Muscle layer of duodenum (tissue), 2 donors: ENCODE measurements around the gene ZC2HC1C.
"Not testable (repeated sequence)": the region's sequence is repeated elsewhere in the genome, so short reads cannot be mapped to it uniquely, and the experiment has no call there.

Experiments used
- H3K27ac ChIP-seq: one replicate; pipeline ENCODE4 v1.7.0; 2013; ENCODE audit warnings: mild to moderate bottlenecking, low read length
- H3K27me3 ChIP-seq: one replicate; pipeline ENCODE4 v1.7.0; 2013; ENCODE audit warnings: low read depth, mild to moderate bottlenecking, control low read depth, low read length
- H3K36me3 ChIP-seq, 2 donors: one replicate each; pipeline ENCODE4 v1.7.0; 2013; ENCODE audit warnings: low read length in 2 of 2, control low read depth in 1 of 2, mild to moderate bottlenecking in 1 of 2; ENCODE audit not compliant: insufficient read depth in 2 of 2, control insufficient read depth in 1 of 2
- H3K4me1 ChIP-seq, 2 donors: one replicate each; pipeline ENCODE4 v1.7.0; 2013; ENCODE audit warnings: low read length in 2 of 2, mild to moderate bottlenecking in 2 of 2, control low read depth in 1 of 2, moderate library complexity in 1 of 2; ENCODE audit not compliant: insufficient read depth in 2 of 2, control insufficient read depth in 1 of 2
- H3K4me3 ChIP-seq, 2 donors: one replicate each; pipeline ENCODE4 v1.7.0; 2013; ENCODE audit warnings: low read length in 2 of 2, low read depth in 1 of 2, mild to moderate bottlenecking in 1 of 2
- H3K9me3 ChIP-seq, 2 donors: one replicate each; pipeline ENCODE4 v1.7.0; 2013; ENCODE audit warnings: low read length in 2 of 2, control low read depth in 1 of 2, mild to moderate bottlenecking in 1 of 2; ENCODE audit not compliant: control insufficient read depth in 1 of 2
- donor health status: healthy.

ZC2HC1C gene

DNA sequence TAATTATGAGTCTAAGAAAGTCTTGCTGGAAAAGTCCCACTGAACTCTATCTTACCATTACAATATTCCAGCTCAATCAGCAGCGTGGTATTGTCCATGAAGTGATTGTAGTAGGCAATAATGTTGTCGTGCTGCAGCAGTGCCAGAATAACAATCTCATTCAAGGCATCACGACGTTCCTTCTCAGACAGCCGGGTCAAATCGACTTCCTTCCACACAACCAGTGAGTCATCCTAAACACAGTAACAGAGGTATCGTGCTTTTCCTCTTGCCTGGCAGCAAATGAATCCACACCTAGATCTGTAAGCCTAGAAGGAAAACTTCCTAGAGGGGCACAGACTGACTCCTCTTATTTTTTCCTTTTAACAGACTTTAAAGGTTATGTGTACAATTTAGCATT lies 54.5 kb downstream of the ZC2HC1C start:
- Histone ChIP-seq H3K9me3 (no peaks in the 10 kb centered on the region), H3K36me3 (peaks cover 15 to 23% of the 10 kb centered on the region in 2 donors), H3K4me3 (no peak overlapping the region), H3K27ac (peak overlapping the region; percentile 41), H3K4me1 (peaks cover 8 to 29% of the 10 kb centered on the region in 2 donors), H3K27me3 (no peaks in the 10 kb centered on the region)

DNA sequence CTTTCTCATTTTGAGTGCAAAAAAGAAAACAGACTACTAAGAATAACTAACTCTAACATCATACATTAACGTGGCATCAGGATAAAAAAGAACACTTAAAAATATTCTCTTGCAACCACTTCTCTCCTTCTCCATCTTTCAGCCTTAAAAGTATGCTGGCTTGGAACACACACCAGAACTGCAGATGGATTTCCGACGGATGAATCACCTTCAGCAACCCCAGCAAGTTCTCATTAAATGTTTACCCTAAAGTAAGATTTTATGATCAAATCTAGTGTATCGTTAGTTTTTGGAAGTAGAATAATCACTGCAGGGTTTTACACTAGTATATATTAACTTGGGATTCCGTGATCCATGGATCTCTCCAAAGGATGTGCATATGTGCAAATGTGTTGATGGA lies 56.2 kb downstream of the ZC2HC1C start:
- peaks cover 8 to 29% of the 10 kb centered on the region in 2 donors for H3K4me1 ChIP-seq
- no peaks in the 10 kb centered on the region for H3K9me3 ChIP-seq
- H3K27ac ChIP-seq: peak overlapping the region; percentile 97
- no peaks in the 10 kb centered on the region for H3K27me3 ChIP-seq
- H3K4me3 ChIP-seq: peak overlapping the region; percentile 75 to 89
- peaks cover 4 to 12% of the 10 kb centered on the region in 2 donors for H3K36me3 ChIP-seq

DNA sequence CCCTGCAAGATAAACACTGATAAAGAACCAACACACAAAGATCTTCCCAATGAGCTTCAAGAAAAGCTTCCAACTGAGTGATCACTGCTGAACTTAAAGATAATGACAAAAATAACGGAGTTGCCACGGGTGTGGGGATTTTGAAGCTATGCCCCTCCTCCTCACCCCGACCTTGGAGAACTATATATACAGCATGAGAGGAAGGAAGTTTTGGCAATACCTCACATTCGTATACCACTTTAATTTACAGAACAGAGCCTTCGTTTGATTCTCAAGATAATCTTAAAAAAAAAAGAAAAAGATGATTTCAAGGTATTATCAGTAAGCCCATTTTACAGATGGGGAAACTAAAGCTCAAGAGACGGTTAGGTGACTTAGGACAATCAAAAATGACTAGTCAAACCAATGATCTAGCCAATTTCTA lies 56.7 kb downstream of the ZC2HC1C start:
- peaks cover 8 to 29% of the 10 kb centered on the region in 2 donors for H3K4me1 ChIP-seq
- no peaks in the 10 kb centered on the region for H3K9me3 ChIP-seq
- peak overlapping the region; percentile 97 for H3K27ac ChIP-seq
- peak overlapping the region; percentile 75 to 89 for H3K4me3 ChIP-seq
- H3K36me3 ChIP-seq: peaks cover 0 to 7% of the 10 kb centered on the region in 2 donors
- H3K27me3 ChIP-seq: no peaks in the 10 kb centered on the region

DNA sequence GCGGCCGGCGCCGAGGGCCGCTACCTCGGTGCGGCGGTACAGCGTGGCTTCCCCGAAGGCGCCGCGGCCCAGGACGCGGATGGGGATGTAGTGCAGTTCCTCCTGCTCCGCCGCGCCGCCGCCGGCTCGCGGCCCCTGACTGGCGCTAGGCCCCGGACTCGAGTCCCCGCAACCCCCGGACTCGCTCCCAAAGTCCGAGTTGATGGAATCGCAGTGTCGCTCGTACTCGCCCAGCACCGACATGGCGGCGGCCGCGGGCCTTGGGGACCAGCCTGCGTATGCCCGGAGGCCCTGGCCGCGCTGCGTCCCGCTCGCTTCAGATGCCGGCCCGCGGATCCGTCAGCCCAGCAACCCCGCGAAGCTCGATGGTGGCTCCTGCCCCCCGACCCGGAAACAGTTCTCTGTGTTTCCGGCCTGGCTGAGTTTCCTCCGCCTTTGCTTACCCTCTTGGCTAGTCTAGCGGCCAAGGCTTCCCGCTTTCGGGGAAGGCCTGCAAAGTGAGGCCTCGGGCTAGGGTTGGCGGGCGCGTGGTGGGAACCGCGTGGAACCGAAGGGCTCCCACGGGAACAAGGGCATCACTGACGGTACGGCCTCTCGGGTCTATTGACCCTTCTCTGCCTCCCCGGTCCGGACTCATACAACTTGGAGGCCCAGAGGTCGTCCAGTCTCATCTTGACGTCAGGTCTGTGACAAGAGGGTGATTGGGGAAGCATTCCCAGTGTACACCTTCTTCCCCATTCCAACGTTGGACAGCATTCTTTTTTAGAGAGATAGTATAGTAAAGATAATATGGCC lies 57.4 kb downstream of the ZC2HC1C start, which contains the start of gene NEK9:
Gene NEK9 (minus strand): TSS at position 370 of the 795 bp plus-strand sequence. CDS start 127 bp downstream, at position 243.
- Histone ChIP-seq H3K4me3 (peak within 1 kb of the TSS; percentile 75 to 89), H3K4me1 (peaks cover 8 to 29% of the 10 kb centered on the region in 2 donors), H3K27ac (peak within 1 kb of the TSS; percentile 97), H3K9me3 (no peaks in the 10 kb centered on the region), H3K36me3 (peaks cover 5 to 6% of the 10 kb centered on the region in 2 donors), H3K27me3 (no peaks in the 10 kb centered on the region)

DNA sequence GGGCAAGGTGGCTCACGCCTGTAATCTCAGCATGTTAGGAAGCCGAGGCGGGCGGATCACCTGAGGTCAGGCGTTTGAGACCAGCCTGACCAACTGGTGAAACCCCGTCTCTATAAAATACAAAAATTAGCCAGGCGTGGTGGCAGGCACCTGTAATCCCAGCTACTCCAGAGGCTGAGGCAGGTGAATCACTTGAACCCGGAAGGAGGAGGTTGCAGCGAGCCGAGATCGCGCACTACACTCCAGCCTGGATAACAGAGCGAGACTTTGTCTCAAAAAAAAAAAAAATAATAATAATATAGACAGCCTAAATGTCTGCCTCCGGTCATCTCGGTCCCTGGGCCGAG lies 58.0 kb downstream of the ZC2HC1C start:
- H3K4me3 ChIP-seq: peak overlapping the region; percentile 75 to 89
- peak overlapping the region; percentile 97 for H3K27ac ChIP-seq
- not testable (repeated sequence) for H3K27me3 ChIP-seq

DNA sequence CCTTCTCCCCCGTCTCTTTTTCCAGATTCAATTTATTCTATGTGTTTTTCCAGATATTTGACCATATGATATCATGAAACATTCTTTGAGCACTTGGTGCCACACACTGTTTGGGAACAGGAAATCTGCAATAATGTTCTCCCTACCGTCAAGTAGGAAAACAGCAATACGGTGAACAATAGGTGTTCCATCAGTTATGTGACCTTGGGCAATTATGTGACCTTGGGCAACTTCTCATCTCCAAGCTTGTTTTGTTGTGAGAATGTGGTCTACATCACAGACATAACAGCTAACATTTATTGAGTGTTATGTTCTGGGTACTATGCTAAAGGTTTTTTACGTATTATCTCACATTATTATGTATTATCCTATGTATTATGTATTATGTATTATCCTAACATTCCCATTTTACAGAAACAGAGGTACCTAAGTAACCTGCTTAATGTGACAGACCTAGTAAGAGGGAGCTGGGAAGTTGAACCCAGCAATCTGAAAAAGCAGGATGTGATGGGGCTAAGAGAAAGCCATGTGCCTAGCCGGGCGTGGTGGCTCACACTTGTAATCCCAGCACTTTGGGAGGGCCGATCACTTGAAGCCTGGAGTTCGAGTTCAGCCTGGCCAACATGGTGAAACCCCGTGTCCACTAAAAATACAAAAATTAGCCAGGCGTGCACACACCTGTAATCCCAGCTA lies 58.6 kb downstream of the ZC2HC1C start:
- H3K27ac ChIP-seq: no peak overlapping the region

More for the DNA sequence above, 58.0 kb downstream of the ZC2HC1C start:
- H3K4me1 ChIP-seq: peaks cover 8 to 29% of the 10 kb centered on the region in 2 donors
- H3K9me3 ChIP-seq, H3K36me3 ChIP-seq: not testable (repeated sequence)

DNA sequence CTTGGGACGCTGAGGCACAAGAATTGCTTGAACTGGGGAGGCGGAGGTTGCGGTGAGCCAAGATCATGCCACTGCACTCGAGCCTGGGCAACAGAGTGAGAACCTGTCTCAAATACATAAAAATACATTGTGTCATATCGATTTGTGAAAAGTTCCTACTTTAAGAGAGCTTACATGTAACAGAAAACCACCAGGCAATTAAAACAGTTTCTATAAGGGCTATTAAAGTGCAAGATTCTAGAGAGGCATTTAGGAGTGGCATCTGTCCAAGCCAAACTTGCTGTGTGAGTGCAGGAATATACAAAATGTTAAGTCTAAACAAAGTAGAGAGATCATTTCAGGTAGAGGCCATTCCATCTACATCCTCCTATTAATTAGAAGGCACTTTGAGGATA lies 59.2 kb downstream of the ZC2HC1C start:
- no peak overlapping the region for H3K27ac ChIP-seq
- H3K4me1 ChIP-seq: peaks cover 8 to 29% of the 10 kb centered on the region in 2 donors
- H3K27me3 ChIP-seq: no peaks in the 10 kb centered on the region
- H3K36me3 ChIP-seq: peaks cover 11 to 13% of the 10 kb centered on the region in 2 donors
- no peak overlapping the region for H3K4me3 ChIP-seq
- H3K9me3 ChIP-seq: no peaks in the 10 kb centered on the region

More for the DNA sequence above, 58.6 kb downstream of the ZC2HC1C start:
- peaks cover 6 to 7% of the 10 kb centered on the region in 2 donors for H3K36me3 ChIP-seq
- no peaks in the 10 kb centered on the region for H3K27me3 ChIP-seq
- no peaks in the 10 kb centered on the region for H3K9me3 ChIP-seq
- H3K4me1 ChIP-seq: peaks cover 8 to 29% of the 10 kb centered on the region in 2 donors
- peak overlapping the region; percentile 24 to 75 for H3K4me3 ChIP-seq
